BLaER1 treated with 17β-estradiol and CSF1 and Interleukin-3, amounts not matched to agents 10 nM and 100 nM (cell line): ENCODE measurements around the gene FXR2.

ENCODE experiments used
- H3K27ac ChIP-seq, 11 experiments: shearing (Covaris generic); formaldehyde crosslinking; 2 replicates each; pipeline ENCODE4 v1.8.1; 2022
- H3K27me3 ChIP-seq, 11 experiments: shearing (Covaris generic); formaldehyde crosslinking; 2 replicates each; pipeline ENCODE4 v1.8.1; 2022
- H3K36me3 ChIP-seq, 11 experiments: shearing (Covaris generic); formaldehyde crosslinking; 2 replicates each; pipeline ENCODE4 v1.8.1; 2022
- H3K4me1 ChIP-seq, 10 experiments: shearing (Covaris generic); formaldehyde crosslinking; 2 replicates each; pipeline ENCODE4 v1.8.1; 2022
- H3K4me2 ChIP-seq, 11 experiments: shearing (Covaris generic); formaldehyde crosslinking; 2 replicates each; pipeline ENCODE4 v1.8.1; 2022
- H3K4me3 ChIP-seq, 10 experiments: shearing (Covaris generic); formaldehyde crosslinking; 2 replicates each; pipeline ENCODE4 v1.8.1; 2022
- H3K9ac ChIP-seq, 11 experiments: shearing (Covaris generic); formaldehyde crosslinking; 2 replicates each; pipeline ENCODE4 v1.8.1; 2022
- H3K9me3 ChIP-seq, 11 experiments: shearing (Covaris generic); formaldehyde crosslinking; replicated peaks in 1 of 11; 2 replicates each; pipeline ENCODE4 v1.8.1; 2022
- H4K20me1 ChIP-seq, 11 experiments: shearing (Covaris generic); formaldehyde crosslinking; 2 replicates each; pipeline ENCODE4 v1.8.1; 2022
- Cebpa-rat ChIP-seq, 11 experiments: shearing (Covaris generic); IDR thresholded peaks; 2 replicates each; pipeline ENCODE4 v1.8.1; 2022

FXR2 gene

DNA sequence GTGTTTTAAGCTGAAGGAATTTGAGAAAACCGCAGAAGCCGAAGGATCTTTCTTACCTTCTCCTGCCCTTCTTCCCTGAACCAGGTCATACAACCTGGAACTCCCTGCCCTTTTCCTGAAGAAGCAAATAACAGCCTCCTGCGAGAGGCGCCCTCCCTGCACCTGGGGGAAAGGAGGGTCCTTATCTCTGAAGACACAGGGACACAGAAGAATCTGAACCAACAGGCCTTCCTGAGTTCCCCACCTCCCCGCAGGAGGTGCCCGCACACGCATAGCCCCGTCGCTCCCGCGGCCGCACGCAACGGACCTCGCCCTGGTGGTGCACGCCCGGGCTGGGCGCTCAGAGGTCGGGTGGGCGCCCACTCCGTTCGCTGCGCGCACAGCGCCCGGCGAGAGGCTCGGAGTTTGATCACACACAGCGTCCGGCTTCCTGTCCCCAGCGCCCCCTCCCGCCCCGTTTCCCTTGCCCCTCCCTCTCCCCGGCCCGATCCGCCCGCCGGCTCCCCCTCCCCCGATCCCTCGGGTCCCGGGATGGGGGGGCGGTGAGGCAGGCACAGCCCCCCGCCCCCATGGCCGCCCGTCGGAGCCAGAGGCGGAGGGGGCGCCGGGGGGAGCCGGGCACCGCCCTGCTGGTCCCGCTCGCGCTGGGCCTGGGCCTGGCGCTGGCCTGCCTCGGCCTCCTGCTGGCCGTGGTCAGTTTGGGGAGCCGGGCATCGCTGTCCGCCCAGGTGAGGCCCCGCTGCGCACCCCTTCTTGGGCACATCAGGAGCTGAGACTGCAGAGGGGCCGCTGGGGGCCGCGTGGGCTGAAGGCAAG lies 65.9 kb downstream of the FXR2 start, which contains the start of gene TNFSF12:
Gene TNFSF12 (plus strand): TSS at position 474 of the 816 bp plus-strand sequence. CDS start 96 bp downstream, at position 570.
- Histone ChIP-seq H3K4me3 (peak within 1 kb of the TSS; percentile 50 to 80 (median 68)), H3K27me3 (no peaks in the 10 kb centered on the region), H3K9me3 (no peaks in the 10 kb centered on the region), H3K27ac (peak within 1 kb of the TSS; percentile 60 to 92 (median 87)), H3K9ac (peak within 1 kb of the TSS; percentile 68 to 88 (median 77)), H3K36me3 (no peaks in the 10 kb centered on the region; a peak in 1 of 22 replicates), H4K20me1 (no peaks in the 10 kb centered on the region), H3K4me2 (peak within 1 kb of the TSS; percentile 85 to 99 (median 95)), H3K4me1 (peaks cover 52 to 76% (median 65%) of the 10 kb centered on the region in 10 experiments)
- TF ChIP-seq Cebpa-rat (IDR thresholded peaks at IDR 0.05) = no peak

- Histone ChIP-seq H3K4me1 (peaks cover 16 to 50% (median 36%) of the 10 kb centered on the region in 10 experiments), H4K20me1 (no peaks in the 10 kb centered on the region), H3K4me2 (no peak overlapping the region), H3K36me3 (no peaks in the 10 kb centered on the region), H3K9ac (no peak overlapping the region), H3K27me3 (no peaks in the 10 kb centered on the region), H3K27ac (no peak overlapping the region), H3K9me3 (no peaks in the 10 kb centered on the region), H3K4me3 (no peak overlapping the region)
- TF ChIP-seq Cebpa-rat (IDR thresholded peaks at IDR 0.05) = no peak
Measured at GRCh38 chr17:7544911-7545310, 69.8 kb downstream of the FXR2 start.
